PFSK-1 (cell line): ENCODE results near the gene STK39.

ENCODE experiments used
- POLR2AphosphoS5 ChIP-seq: IDR thresholded peaks from 2 replicates; pipeline ENCODE4 v1.6.1; 2012; ENCODE audit warnings: low read depth, mild to moderate bottlenecking, control low read depth, low read length, moderate library complexity
- SIN3A ChIP-seq: IDR thresholded peaks from 2 replicates; pipeline ENCODE4 v1.6.1; 2012; ENCODE audit warnings: mild to moderate bottlenecking, low read length, moderate library complexity, borderline replicate concordance; ENCODE audit not compliant: insufficient read depth
- TAF1 ChIP-seq: IDR thresholded peaks from 2 replicates; pipeline ENCODE4 v1.6.1; 2012; ENCODE audit warnings: low read length, control low read depth, borderline replicate concordance; ENCODE audit not compliant: insufficient read depth

DNA sequence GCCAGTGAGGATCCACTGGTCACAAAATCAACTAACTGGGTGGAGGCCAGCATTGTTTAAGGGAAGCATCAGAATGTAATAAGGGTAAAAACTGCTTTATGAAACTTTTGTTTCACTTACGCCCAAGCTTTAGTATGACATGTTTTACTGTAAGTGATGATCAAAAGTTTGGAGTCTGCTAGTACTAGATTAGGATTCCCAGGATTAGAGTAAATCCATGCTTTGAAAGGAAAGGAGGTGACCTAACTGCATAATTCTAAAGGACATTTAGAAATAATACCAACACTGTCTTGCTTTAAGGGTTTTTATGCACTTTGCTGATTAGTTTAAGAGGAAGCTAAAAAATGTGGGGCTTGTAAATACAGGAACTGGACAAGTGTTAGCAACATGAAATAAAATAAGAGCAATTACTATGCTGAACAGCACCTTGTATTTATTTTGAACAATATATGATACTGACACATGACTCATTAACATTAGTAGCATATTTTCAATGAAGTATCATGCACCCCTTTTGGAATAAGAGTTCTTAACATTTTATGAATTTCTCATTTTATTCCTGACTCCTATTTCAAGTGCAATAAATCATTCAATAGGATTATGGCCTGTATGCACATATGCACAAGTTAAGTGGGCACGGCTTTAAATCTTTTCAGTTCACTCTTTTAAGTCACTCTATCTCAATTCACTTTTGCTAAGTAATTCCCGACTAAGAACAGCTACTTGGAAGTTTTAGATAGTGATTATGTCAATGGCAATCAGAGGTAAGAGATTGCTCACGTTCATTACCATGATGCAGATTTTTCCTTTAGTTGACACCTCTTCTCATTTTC is 62.5 kb downstream of the STK39 start:
- no peak for TF ChIP-seq POLR2AphosphoS5
- TF ChIP-seq TAF1 = no peak
- TF ChIP-seq SIN3A = no peak
